CD1c-positive myeloid dendritic cell (primary cell): ENCODE data around the gene TAF12.
"Not testable (repeated sequence)": the region's sequence is repeated elsewhere in the genome, so short reads cannot be mapped to it uniquely, and the experiment has no call there.

ENCODE experiments used
- DNase-seq: peaks from one replicate; pipeline ENCODE4 v3.0.0-alpha.2; 2016; ENCODE audit errors: extremely low spot score

Gene TAF12

GRCh38 chr1:28644494-28644893 lies 1.6 kb upstream of the TAF12 start:
- no peak for DNase-seq

- peak; percentile 16 for DNase-seq
Observed at GRCh38 chr1:28642056-28642846, 616 bp downstream of the TAF12 start.

- peak; percentile 11 for DNase-seq
Observed at GRCh38 chr1:28640766-28641165, 2.1 kb downstream of the TAF12 start.

- DNase-seq: no peak
Observed at GRCh38 chr1:28632560-28632959, 10.3 kb downstream of the TAF12 start.

GRCh38 chr1:28631713-28632112 lies 11.2 kb downstream of the TAF12 start:
- DNase-seq: no peak

- no peak for DNase-seq
Observed at GRCh38 chr1:28613175-28613574, 29.7 kb downstream of the TAF12 start.

GRCh38 chr1:28606771-28607170 lies 36.1 kb downstream of the TAF12 start:
- no peak for DNase-seq

GRCh38 chr1:28604962-28605361 lies 37.9 kb downstream of the TAF12 start:
- DNase-seq: no peak

GRCh38 chr1:28604411-28604810 lies 38.5 kb downstream of the TAF12 start:
- no peak for DNase-seq

GRCh38 chr1:28602536-28603439 lies 40.1 kb downstream of the TAF12 start:
- peak; percentile 81 for DNase-seq

GRCh38 chr1:28601696-28602095 lies 41.2 kb downstream of the TAF12 start:
- DNase-seq: no peak

GRCh38 chr1:28596276-28596675 lies 46.6 kb downstream of the TAF12 start:
- not testable (repeated sequence) for DNase-seq

GRCh38 chr1:28595412-28596191 lies 47.3 kb downstream of the TAF12 start:
- DNase-seq: no peak

GRCh38 chr1:28594686-28595411 lies 48.0 kb downstream of the TAF12 start:
- not testable (repeated sequence) for DNase-seq

- DNase-seq: not testable (repeated sequence)
Observed at GRCh38 chr1:28593988-28594356, 48.9 kb downstream of the TAF12 start.

- peak; percentile 44 for DNase-seq
Observed at GRCh38 chr1:28592321-28593071, 50.4 kb downstream of the TAF12 start.

GRCh38 chr1:28591708-28592320 lies 51.1 kb downstream of the TAF12 start, which contains the start of gene RAB42:
Gene RAB42 (plus strand): TSS chr1:28592265. CDS start chr1:28592512, 247 bp downstream.
- DNase-seq: peak; percentile 59

GRCh38 chr1:28586585-28587391 lies 56.1 kb downstream of the TAF12 start:
- DNase-seq: not testable (repeated sequence)

- DNase-seq: no peak
Observed at GRCh38 chr1:28582248-28582615, 60.6 kb downstream of the TAF12 start.
